ENCODE measurements around the gene SCN8A.

The SCN8A gene

DNA sequence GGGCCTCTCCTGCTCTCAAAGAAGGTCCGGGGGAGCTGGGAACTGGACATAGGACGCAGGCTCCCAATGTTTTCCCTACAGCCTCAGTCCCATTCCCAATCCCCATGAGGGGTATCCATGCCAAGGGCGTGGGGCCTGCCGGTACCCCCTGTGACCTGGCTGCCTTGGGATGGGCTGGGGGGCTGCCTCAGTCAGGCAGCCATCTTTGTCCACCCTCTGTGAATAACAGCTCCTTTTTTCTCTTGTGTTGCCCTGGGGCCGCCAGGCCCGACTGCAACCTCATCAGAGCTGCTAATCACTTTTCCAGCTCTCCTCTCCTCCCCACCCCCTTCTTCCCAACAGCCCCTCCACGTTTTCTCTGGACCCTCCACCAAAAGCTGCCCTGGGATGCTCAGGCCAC lies 246.3 kb downstream of the SCN8A start:
- DNase-seq, result no peak

DNA sequence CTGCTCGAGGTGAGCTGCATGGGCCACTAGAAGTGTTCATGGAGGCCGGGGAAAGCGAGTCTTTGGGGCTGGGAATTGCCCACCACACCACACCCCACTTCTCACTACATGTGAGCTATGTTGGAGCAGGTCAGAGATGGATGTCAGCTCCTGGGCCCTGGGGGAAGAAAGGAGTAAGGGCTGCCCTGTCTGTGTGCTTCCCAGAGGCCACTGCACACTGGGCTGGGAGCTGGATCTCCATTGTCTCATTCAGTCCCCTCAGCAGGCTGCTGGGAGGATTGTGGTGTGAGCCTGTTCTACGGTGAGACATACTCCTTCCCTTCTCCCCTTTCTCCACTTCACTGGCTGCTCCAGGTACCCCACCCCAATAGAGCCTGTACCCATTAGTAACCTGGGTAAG lies 247.0 kb downstream of the SCN8A start:
- no peak for DNase-seq

DNA sequence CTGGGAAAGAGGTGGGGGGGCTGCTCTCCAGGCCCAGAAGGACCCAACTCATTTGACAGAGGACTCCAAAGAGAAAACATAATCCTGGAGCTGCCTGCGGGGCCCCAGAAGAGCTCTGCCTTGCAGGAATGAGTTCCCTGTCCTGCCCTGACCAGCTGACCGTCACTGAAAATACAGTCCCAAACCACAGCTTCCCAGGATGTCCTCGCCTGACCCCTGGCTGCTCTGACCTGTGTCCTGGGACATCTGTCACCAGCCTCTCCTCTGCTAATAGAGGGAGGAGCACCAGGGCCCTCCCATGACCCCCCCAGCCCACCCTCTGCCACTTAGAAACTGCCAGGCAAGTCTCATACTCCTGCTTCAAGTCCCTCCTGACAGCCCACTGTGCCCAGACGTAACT lies 247.7 kb downstream of the SCN8A start:
- DNase-seq, result no peak

DNA sequence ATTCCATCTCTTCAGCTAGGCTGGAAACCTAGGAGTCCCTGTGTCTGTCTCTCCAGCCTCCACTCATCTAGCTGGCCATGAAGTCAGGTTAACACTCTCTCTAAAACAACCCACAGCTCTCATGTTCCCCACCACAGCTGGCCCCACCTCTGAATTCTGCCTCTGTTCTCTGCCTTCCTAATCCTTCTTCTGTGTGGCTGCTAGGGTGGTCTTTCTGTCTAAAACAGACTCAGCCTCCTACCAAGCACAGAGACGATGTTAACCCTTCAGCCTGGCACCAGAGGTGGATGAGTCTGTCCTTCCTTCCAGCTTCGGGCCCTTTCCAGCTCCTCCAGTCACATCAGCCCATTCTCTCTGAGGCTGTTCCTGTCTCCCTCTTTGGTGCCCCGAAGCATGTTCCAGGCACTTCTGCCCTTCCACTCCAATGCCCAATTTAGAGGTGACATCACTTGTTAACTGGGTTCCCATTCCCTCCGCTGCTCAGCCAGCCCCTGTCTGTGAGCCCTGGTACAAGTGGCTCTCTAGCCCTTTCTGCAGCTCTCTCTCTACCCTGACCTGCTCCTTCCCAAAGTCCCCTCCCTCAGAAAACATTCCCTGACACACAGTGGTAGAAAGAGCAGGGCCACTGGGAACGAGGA lies 248.4 kb downstream of the SCN8A start:
- DNase-seq, result no peak

DNA sequence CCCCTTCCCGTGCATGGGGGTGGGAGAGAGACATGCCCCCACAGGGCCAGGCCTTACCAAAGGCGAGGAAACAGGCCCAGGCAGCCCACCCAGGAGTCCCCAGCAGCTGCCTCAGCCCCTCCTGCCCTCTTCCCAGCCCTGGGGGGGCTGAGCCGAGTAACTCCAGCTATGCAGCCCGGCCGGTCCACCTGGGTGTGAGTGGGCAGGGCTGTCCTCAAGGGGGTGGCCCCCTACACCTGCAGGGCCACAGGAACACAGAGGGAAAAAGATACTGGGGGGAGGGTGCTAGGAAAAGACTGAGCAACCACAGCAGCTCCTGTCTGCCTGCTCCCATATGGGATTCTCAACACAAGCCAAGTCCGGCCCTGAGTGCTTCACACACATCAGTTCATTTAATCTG lies 249.9 kb downstream of the SCN8A start:
- DNase-seq, result no peak

DNA sequence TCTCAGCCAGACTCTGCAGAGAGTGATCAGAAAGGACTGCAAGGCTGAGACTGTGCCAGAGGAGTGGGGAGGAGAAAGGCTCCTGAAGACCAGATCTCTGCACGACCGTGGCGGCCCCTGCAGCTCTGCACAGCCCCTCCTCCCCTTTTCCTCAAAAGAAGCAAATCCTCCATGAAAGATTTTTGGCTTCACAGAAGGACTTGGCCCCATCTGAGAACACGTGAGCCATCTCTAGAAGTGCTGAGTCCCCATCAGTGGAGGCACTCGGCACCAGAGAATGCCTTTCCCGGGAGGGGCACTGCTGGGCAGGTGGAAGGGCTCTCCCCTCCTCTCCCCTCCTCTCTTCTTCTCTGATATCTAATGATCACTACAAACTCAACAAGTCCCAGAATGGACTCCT lies 250.7 kb downstream of the SCN8A start:
- no peak for DNase-seq

DNA sequence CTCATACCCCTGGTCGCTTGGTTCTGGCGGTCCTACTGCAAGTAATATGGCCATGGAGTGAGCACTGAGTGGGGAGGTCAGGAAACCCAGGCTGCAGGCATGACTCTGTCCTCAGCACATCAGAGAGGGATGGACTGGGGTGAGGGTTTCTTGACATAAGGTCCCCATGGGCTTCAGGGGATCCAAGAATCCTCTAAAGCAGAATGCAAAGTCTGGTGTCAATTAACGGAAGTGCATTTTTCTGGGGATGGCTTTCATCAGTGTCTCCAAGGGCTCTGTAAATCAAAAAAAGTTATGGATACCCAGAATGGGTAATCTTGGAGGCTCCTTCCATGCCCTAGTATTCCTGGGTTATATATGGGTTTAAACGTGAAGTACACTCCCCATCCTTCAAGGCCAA lies 253.8 kb downstream of the SCN8A start:
- DNase-seq, result no peak

DNA sequence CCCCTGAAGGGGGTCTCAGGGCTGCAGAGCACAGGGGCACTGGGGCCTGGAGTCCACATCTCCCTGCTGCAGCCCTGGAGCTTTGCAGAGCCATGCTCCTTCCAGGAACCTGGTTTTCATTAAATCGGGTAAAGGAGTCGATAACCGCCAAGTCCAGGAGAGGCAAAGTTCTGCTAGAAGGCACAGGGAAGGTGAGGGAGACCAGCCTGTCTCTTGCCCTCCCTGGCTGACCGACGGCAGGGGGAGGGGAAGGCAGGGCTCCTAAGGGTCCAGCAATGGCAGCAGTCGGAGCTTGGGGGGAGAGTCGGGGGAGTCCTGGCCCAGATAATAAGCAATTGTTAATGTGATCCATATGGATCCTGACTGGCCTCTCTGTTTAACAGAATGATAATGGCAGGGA lies 254.4 kb downstream of the SCN8A start:
- no peak for DNase-seq

DNA sequence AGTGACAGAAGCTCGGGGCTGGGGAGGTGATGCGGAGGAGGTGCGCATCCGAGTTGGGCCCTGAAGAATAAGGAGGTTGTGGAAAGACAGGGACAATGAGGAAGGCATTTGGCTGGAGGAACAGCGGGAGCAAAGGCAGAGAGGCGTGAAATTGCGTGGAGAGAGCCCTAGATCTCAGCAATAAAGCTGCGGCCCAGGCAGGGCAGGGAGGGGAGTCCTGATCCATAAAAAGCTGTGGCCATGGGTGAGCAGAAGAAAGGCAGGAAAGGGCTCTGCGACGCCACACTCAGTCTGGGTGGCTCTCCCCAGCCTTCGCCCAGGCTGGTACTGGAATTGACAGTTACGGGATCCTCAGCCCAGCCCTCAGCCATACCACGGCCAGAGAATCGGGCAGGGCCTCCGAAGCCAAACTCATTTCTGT lies 255.2 kb downstream of the SCN8A start:
- DNase-seq, result no peak

DNA sequence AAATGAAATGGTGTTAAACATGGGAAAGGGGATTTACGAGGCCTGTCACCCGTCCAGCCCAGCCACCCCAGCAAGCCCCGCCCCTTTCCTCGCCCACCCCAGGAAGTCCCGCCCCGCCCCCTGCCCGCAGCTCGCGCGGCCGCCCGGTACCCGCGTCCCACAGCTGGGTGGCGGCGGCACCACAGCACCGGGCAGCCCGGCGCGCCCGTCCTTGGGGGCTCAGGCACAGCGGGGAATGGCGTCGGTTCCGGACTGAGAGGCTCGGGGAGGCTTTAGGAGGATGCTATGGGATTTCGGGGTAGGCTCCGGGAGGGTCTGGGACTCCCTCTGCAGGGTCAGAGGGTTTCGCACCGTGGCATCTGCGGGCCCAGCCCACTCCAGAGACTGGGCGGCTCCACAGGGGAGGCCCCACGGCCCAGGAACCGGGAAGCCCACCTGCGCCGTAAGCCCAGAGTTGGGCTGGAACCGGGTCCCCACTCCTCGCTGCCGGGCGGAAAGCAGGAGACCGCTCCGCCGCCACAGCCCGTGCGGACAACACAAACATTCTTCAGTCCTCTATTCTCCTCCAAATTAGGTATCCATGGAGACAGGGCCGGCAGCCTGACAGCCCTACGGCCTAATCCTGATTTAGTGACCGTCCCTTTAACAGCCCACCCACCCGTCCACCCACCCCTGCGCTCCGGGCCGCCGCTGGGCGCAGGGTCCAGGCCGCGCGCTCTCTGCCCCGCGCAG lies 256.0 kb downstream of the SCN8A start:
- no peak for DNase-seq

DNA sequence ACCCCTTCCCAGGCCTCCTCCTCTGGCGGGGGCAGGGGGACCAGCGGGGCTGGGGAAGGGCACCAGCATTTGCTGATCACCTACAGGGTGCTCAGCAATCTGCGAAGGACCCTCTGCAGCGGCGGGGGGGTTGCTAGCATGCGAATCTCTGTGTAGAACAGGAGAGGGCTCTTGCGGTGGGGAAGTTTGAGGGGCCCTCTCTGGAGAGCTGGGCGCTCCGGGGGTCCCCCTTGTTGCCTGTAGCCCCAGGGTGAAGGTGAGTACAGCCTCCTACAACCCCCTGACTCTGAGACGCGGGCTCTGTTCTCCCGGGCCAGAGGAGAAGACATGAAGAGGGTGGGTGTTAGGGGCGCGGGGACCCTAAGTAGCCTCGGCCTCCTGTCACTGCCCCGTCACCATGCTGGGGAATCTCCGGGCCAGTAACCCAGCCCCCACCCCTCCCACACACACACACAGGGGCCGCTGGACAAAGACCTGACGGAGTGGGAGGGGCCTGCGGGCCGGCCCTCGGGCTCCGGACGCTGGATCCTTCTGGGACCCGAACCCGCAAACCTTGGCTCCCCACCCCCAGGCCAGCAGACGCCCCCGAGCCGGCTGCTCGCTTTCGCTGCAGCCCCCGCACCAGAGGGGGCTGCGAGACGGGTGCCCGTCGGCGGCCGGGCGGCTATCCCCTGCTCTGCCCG lies 256.8 kb downstream of the SCN8A start:
- no peak for DNase-seq

DNA sequence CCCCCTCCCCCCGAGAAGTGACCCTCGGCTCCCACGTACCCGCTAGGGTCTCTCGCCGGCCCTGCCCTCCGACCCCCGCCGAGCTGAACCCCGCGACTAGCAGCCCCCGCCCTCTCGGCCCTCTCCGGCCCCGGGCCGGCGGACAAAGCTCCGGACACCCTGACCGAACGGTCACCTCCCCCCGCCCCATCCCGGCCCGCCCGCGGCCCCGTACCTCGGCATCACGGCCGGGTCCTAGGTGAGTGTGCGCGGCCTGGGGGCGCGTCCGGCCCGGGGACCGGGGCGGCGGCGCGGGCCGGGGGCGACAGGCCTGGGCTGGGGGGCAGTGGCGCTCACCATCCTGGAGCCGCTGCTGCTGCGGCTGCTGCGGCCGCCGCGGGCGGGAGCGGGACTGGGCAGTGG lies 257.3 kb downstream of the SCN8A start, which contains the start of gene FIGNL2:
FIGNL2 (minus strand) TSS at position 393 of the 402 bp plus-strand sequence. CDS start 26,305 bp downstream, outside the sequence.
- no peak for DNase-seq

DNA sequence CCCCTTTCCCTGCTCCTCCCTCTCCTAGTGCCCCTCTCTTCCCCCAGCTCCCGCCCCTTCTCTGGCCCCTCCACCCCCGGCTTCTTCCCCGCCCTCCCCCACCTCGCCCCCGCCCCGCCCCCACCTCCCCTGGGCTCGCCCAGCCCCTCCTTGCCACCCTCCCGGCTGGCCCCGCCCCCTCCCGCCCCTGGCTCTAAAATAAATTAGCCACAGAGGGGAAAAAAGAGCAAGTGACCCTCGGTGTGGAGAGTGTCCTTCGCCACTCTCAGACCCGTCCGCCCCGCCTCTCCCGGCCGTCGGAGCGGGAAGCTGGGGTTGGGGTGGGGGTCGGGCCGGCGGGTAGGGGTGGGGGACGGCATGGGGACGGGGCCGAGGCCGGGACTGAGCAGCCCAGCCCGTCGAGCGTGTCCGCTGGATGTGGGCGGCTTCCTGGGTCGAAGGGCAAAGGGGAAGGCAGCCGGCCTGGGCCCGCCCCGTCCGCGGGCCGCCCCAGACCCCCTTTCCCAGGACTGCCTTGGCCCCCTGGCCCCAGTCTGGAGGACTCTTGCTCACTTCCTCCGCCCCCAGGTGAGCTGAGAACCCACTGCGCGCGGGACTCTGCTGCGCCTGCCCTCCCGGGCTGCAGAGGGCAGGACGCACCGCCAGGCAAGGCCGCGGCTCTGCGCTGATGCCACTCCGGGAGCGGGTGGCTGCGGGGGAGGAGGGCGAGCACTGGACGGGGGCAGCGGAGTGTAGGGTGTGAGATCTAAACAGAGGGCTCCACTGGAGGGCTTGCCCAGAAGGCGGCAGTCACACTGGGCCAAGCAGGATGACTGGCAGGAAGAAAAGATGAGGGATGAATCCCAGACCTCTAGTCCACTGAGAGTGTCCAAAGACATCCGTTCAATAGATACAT lies 258.1 kb downstream of the SCN8A start:
- DNase-seq, result no peak

DNA sequence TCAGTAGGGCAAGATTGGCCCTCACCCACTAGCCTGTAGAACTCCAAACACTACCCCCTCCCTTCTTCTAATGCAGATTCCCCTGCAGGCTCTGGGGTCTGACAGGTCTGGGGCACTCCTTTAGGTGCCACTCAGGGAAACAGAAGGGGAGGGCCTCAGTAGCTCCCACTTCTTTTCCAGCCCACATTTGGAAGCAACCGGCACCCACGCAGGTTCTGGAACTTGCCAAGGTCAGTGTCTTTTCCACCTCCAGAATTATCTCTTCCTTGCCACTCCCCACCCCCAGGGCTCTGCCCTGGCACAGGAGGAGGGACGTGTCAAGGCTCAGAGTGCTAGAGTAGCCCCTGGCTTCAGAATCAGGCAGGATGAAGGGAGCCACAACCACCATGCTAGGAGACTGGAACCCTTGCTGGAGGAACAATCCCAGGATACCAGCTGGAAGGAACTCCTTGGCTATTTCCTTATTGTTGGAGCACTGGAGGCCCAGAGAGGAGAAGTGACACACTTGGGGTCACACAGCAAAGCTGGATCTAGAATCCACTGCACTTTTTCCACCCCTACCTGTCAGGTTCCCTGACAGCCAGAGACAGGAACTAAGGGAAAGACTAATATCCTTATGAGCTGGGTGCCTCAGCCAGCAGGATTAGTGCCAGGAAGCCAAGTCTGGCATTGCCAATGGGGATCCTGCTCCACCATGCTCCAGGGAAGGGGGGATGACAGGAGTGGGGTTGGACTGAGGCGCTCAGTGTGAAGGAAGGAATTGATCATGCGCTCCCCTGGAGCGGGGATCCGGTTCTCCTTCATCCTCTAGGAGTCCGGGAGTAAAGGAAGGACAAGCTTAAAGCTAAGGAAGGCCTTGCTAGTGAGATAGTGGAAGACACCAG lies 259.3 kb downstream of the SCN8A start:
- DNase-seq, result no peak

DNA sequence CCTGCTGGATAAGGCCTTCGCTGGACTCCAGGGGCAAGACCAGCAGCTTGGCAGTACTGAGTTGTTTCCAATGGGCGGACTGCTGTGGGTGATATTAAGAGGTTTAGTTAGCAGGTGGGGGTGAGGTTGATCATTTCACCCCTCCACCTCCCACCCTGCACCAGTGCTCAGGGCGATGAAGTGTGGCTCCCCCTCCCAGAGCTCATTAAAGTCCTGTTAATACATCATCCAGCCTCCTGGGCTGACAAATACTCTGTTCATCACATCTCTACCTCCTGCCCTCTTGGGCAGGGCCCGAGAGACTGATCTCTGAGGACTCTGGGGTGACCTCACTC lies 259.9 kb downstream of the SCN8A start:
- no peak for DNase-seq

DNA sequence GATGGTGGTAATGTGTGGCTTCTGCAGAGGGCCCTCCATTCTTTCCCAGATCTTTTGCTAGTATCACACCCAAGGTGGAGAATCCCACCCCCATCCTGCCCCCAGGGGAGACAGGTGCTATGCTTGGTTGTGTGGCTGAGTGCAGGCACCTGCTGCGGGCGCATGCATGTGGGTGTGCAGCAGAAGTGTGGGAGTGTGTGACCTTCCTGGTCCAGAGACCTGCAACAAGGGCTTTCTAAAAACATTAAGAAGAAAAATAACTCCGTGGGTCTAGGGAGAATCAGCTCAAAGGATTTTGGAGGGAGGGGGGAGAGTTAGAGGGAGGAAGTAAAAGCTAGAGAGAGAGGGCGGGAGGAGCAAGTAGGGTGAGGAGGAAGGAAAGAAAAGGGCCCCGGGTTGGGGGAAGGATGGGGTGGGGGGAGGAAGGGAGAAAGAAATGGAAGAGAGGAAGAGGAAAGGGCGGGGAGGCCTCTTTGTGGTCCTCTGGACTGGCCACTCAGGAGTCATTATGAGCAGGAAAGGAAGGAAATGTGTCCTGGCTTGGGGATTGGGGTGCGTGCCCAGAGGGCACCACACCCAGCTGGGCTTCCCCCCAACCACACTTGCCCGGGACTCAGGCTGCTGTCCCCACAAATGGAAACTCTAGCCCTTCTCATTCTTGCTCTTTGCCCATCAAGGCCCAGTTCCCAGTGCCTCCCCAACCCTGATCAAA lies 260.5 kb downstream of the SCN8A start:
- no peak for DNase-seq

DNA sequence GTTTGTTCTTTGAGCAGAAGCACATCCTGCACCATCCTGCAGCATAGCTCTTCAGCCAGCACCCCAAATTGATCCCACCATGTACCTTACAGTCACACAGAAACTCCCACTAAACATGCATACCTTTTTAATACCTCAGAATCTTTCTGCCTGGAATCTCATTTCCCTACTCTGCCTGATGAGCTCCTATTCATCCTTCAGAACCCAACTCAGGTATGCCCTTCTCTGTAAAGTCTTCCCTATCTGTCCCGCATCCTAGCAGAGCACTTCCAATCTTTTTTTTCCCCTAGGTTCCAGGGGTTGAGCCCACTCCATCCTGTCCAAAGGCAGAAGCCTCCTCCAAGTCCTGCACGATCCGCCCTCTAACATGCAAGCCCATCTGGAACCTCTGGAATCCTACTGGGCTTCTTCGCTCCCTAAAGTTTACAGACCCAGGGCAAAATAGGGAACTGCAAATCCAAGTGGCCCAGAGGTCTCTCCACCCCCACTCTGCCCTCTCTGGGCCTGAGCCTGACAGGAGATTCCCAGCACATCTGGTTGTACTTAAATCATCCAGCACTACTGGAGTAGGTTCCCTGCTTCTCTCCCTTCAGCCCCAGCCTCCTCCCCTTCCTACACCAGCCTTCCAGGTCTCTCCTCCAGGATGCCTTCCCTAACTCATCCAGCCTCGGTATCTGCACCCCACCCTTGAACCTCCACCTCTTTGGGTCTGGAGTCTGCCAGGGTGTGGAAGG lies 261.5 kb downstream of the SCN8A start:
- no peak for DNase-seq

DNA sequence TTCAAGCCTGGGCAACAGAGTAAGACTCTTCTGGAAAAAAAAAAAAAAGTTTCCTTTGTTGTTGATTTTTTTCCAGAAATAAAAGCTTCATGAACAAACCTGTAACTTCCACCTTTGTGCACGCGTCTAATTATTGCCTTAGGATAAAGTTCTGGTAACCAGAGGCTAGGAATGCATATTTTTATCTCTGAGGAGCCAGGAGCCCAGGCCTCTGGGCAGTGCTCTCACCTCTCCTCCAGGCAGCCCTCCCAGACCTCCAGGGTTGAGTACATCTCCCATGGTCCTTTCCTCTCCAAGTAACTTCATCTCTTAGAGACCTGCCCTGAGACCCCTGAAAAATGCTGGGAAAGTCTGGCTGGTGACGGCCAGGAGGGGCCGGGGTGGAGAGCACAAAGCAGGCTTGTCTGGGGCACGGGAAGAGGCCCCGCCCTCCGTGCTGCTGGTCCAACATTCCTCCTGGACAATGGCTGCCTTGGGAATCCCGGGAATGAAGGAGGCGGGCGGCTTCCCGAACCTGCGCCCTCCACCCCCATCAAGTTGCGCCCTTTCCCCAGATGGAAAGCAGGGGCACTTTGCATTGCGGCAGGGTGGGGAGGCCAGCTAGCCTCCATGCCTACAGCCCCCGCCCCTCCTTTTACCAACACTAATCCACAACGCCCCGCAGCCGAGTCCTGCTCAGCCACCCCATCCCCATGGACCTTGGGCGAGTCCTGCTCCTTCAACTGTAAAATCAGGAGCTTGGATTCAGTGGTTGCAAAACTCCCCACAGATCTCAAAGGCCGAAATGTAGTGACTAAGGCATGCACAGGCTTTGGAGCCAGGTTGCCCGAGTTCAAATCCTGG lies 264.8 kb downstream of the SCN8A start:
- no peak for DNase-seq

DNA sequence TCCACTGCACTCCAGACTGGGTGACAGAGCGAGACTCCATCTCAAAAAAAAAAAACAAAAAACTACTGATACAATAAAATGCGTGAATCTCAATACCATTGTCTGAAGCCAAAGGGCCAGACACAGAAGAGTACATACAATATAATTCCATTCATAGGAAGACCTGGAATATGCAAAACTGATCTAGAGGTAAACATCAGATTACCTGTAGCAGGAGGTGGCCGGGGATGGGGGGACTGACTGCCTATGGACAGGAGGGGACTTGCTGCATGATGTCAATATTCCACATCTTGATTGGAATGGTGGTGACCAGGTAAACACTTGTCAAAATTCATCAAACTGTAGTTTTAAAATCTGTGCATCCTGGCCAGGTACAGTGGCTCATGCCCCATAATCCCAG lies 270.0 kb downstream of the SCN8A start:
- no peak for DNase-seq

Measured in cortex of kidney (tissue), 1 donor.